Ammon's horn (tissue), 1 donor: ENCODE measurements around the gene SPRYD7.
A peak's percentile ranks its signal among the peaks of the same experiment; 100 is the strongest.
"Not testable (repeated sequence)": the region's sequence is repeated elsewhere in the genome, so short reads cannot be mapped to it uniquely, and the experiment has no call there.

Experiments
- DNase-seq: peaks from one replicate; pipeline ENCODE4 v3.0.0-alpha.2; 2016; ENCODE audit warnings: low spot score

SPRYD7 gene

DNA sequence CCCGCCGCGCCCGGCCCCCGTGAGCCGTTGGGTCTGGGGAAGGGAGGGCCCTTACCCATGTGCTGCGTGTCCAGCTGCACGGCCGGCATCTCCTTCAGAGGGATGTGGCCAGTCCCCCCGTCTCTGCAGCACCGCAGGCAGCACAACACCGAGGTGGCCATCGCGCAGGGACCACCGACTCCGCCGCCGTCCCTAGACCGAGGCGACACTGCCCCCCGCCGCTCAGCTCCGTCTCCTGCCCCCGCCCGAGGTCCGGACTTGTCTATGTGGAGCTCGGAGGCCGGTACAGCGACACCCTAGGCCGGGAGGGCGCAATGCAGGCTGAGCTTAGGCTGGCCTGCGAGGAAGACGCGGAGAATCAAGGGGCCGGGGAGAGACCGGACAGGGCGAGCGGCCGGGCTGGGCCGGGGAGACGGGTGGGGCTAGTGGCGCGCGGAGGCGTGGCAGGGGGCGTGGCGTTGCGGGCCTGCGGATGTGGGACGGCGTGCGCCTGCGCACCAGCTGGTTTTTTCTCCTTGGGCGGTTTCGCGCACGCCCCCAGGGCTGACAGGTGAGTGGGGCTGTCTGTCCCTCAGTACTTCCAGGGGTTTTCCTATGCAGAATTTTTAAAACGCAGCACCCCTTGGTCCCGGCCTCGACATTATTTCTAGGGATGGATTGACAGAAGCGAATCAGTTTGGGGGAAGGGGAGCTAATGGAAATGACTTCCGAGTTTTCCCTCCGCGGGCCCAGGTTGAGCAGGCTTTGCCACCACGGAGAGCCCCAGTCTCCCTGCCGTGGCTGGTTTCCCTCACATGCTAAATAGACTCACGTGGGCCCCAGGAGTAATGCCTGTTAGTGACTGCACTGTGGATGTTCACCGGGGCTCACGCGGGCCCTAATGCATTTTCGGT lies at the start of gene SPRYD7:
TSS of gene SPRYD7 (minus strand) at position 266 of the 893 bp plus-strand sequence. CDS start at position 161, 105 bp downstream.
- peak; percentile 99 for DNase-seq

DNA sequence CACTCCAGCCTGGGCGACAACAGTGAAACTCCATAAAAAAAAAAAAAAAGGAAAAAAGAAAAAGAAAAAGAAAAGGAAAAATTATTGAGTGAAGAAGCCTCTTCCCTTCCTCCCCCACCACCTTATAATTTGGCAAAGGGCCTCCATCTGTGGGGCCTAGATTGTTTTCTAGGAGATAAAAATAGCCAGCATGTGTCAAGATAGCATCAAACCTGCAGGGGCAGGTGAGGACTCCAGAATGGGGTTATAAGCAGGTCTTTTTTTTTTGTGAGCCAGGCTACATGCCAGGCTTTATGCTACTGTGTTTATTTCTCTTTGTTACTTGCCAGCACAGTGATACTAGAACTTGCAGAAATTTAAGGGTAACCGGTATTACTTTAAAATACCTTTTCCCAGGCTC lies 49.0 kb upstream of the SPRYD7 start:
- DNase-seq: no peak

GRCh38 chr13:49980266-49980665 lies 44.1 kb upstream of the SPRYD7 start:
- no peak for DNase-seq

- DNase-seq: no peak
Observed at GRCh38 chr13:49977992-49978391, 41.9 kb upstream of the SPRYD7 start.

- peak; percentile 90 for DNase-seq
Observed at GRCh38 chr13:49976314-49977258, 40.4 kb upstream of the SPRYD7 start.

- DNase-seq: no peak
Observed at GRCh38 chr13:49975826-49976225, 39.7 kb upstream of the SPRYD7 start.

DNA sequence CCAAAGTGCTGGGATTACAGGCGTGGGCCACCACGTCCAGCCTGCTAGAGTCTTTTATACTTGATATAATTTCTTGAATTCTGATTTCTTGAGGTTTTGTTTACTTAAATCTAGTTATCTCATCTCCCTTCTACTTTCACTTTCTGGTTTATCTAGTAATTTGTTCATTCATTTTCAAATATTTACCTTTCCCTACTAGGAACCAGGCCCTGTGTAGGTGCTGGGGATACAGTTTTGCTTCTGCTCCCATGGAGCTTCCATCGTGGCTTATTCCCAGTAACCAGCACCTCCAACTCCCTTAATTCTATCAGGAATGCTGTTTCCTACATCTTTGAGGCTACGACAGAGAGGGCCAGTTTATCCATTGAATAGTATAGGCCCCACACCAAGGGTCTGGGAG lies 36.6 kb upstream of the SPRYD7 start:
- DNase-seq: no peak

DNA sequence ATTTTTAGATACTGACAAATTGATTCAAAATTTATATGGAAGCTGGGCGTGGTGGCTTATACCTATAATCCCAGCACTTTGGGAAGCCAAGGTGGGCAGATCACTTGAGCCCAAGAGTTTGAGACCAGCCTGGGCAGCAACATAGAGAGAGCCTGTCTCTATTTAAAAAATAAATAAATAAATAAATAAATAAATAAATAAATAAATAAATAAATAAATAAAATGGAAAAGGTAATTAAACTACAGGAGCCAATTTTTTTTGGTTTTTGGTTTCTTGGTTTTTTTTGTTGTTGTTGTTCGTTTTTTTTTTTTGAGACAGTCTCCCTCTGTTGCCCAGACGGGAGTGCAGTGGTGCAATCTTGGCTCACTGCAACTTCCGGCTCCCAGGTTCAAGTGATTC lies 31.3 kb upstream of the SPRYD7 start:
- no peak for DNase-seq

- peak; percentile 21 for DNase-seq
Observed at GRCh38 chr13:49958321-49958720, 22.2 kb upstream of the SPRYD7 start.

- no peak for DNase-seq
Observed at GRCh38 chr13:49956131-49956530, 20.0 kb upstream of the SPRYD7 start.

- no peak for DNase-seq
Observed at GRCh38 chr13:49954674-49955455, 18.7 kb upstream of the SPRYD7 start.

- DNase-seq: no peak
Observed at GRCh38 chr13:49953560-49953959, 17.4 kb upstream of the SPRYD7 start.

DNA sequence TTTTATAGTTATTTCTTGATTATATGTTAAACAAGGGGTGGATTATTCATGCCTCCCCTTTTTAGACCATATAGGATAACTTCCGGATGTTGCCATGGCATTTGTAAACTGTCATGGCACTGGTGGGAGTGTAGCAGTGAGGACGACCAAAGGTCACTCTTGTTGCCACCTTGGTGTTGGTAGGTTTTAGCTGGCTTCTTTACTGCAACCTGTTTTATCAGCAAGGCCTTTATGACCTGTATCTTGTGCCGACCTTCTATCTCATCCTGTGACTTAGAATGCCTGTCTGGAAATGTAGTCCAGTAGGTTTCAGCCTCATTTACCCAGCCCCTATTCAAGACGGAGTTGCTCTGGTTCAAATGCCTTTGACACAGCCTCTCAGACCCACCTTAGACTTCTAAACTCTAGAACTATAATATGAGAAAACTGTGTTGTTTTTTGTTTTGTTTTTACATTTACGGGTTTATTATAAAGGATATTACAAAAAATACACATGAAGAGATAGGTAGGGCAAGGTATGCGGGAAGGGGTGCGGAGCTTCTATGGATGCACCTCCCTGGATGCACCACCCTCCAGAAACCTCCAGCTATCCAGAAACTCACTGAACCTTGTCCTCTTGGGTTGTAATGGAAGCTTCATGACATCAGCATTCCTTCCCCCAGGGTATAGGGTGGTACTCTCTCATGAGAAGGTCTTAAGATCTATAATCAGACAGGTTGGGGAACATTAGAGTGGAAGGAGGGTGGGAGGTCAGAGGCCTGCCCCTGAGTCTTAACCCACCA lies 15.8 kb upstream of the SPRYD7 start:
- DNase-seq: no peak

DNA sequence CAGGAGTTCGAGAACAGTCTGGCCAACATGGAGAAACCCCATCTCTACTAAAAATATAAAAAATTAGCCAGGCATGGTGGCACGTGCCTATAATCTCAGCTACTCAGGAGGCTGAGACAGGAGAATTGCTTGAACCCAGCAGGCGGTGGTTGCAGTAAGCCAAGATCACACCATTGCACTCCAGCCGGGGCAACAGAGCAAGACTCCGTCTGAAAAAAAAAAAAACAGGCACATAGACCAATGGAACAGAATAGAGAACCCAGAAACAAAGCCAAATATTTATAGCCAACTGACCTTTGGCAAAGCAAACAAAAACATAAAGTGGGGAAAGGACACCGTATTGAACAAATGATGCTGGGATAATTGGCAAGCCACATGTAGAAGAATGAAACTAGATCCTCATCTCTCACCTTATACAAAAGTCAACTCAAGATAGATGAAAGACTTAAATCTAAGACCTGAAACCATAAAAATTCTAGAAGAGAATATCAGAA lies 12.7 kb upstream of the SPRYD7 start:
- not testable (repeated sequence) for DNase-seq

DNA sequence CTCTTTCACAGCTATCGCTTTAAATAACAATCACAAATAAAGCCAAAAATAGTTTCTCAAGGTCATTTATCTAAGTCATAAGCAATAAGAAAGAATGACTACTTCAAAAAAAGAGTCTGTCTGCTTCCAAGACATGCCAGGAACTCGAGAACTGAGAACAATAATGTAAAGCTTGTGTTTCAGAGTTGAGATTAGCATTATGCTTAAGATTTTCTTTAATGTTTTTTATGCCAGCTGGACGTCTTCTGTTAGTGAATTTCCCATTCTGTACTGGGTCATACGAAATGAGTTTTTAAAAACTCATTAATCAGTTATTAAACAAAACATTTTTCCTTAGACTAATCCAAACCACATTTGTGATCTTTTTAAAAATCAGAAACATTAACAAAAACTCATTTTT lies 3.2 kb upstream of the SPRYD7 start:
- DNase-seq: no peak

DNA sequence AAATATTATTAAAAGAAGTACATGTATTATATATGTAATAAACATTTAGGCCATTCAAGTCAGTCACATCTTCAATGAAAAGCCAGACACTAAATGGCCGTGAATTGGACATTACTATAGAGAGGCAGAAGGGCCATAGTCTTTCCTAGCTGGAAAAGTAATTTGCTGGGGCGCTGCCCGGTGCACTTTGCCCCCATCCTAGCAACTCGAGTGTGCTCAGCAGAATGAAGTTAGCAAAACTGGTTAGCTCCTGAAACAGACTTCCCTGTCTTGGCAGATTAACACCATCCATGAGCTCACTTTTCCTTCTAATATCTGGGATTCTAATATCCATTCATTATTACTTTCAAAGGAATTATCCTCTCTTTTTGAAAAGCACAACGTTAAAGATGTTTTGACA lies 2.8 kb upstream of the SPRYD7 start:
- DNase-seq: no peak

GRCh38 chr13:49938314-49938713 lies 2.2 kb upstream of the SPRYD7 start:
- DNase-seq: no peak

GRCh38 chr13:49936968-49937273 lies 781 bp upstream of the SPRYD7 start:
- peak; percentile 13 for DNase-seq

DNA sequence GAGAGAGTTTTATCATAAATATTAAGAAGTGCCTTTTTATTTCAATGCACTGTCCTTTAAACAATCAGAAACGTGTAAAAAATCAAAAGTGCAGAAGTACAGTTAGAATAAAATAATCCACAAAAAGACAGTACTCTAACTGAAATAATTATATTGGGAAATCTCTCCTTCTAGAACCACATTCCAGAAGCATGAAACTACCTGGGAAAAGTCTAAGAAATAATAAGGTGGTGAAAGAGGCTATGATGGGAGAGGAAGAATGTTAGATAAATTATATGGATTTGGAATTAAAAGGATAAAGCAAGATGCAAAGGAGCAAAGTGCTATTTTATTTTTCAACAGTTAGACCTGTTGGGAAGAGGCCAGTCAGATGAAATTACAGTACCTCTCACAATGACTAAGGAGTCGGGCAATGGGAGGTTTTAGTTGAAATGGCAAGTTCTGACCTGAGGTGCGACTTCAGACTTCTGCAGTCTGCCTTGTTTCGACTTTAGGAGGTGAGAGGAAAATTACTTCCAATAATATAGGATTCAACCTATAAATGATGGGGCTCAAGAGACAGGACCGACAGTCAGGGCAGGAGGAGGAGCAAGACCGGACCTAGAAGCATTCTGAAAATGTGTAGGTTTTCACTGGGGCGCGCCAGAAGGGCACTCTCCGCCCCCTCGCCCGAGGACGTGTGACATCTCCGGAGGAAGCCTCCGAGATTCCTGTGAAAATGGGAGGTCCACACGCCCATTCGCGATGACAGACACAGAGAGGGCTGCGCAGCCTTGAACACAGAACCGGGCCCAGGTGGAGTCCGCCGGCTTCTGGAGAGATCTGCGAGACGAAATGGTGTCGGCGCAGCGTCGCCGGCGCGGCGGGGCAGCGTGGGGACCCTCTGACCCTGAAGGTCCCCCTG lies 717 bp downstream of the SPRYD7 start:
- DNase-seq: no peak

GRCh38 chr13:49933511-49933910 lies 2.6 kb downstream of the SPRYD7 start:
- DNase-seq: no peak
